Transverse colon (tissue), 4 donors: ENCODE measurements around the gene ASPM. TPM values are rescaled to one million over a fixed set of nuclear protein-coding genes. Genes with fewer than 3 reads are reported as not detected.

Experiments
- DNase-seq: peaks from one replicate; pipeline ENCODE4 v3.0.0-alpha.2; 2019
- H3K27ac ChIP-seq, 4 donors: fragments of 200-600 bp; sonication (generic); 2 replicates each; pipeline ENCODE4 v1.5.1; 2016 to 2018; ENCODE audit warnings: inconsistent platforms in 4 of 4
- H3K27me3 ChIP-seq: fragments of 200-600 bp; sonication (generic); 2 replicates; pipeline ENCODE4 v1.5.1; 2017; ENCODE audit warnings: inconsistent platforms
- H3K36me3 ChIP-seq, 4 donors: fragments of 200-600 bp; sonication (generic); 2 replicates each; pipeline ENCODE4 v1.5.1; 2017 to 2019; ENCODE audit warnings: inconsistent platforms in 4 of 4
- H3K4me1 ChIP-seq, 4 donors: fragments of 200-600 bp; sonication (generic); 2 replicates each; pipeline ENCODE4 v1.5.1; 2017 to 2020; ENCODE audit warnings: inconsistent platforms in 4 of 4
- H3K4me3 ChIP-seq, 4 donors: fragments of 200-600 bp; sonication (generic); 1 replicate in 1 of 4; 2 replicates in 3 of 4; pipeline versions ENCODE4 v1.5.1 to v1.6.1; 2017 to 2019; ENCODE audit warnings: inconsistent platforms in 4 of 4
- H3K9me3 ChIP-seq, 2 donors: fragments of 200-600 bp; sonication (generic); 2 replicates each; pipeline ENCODE4 v1.5.1; 2017 to 2019; ENCODE audit warnings: inconsistent platforms in 2 of 2
- EP300 ChIP-seq: sonication (generic); formaldehyde crosslinking; IDR thresholded peaks from one replicate; pipeline ENCODE4 v1.6.1; 2017; ENCODE audit warnings: antibody characterized with exemption, low read depth
- POLR2A ChIP-seq: fragments of 450-650 bp; IDR thresholded peaks from one replicate; pipeline ENCODE4 v1.6.1; 2016; ENCODE audit warnings: antibody characterized with exemption, mild to moderate bottlenecking, moderate library complexity
- POLR2AphosphoS5 ChIP-seq, 3 donors: sonication (generic); formaldehyde crosslinking; IDR thresholded peaks; one replicate each; pipeline ENCODE4 v1.6.1; 2016; ENCODE audit warnings: antibody characterized with exemption in 3 of 3
- WGBS, 2 donors: methylation state at CpG; one replicate each; pipeline ENCODE4 v1.1.5; 2018; ENCODE audit warnings: low coverage in 1 of 2; 5-methylcytosine and 5-hydroxymethylcytosine counted together
- in situ Hi-C, 4 donors: fragments of 200-750 bp; cut with MboI; loops; one replicate each; pipeline versions ENCODE4 v1.15.0 to v1.15.1; 2017; ENCODE audit warnings: low sequenced_read_pairs in 3 of 4, low pct_ligation_motif_present in 1 of 4, low pct_unique_long_range_greater_than_20kb in 1 of 4
- intact Hi-C: fragments of 100-400 bp; cut with DNase I; formaldehyde crosslinking; loops from one replicate; pipeline ENCODE4 v1.15.1; 2023; ENCODE audit warnings: low total_unique reads
- total RNA-seq, 4 donors: library from RNA; depleted of rRNA; stranded (reverse); fragments of >200 nt; gene quantifications; one replicate each; pipeline ENCODE4 v1.1.0, GENCODE V29; 2016
- TF ChIP-seq, protein P1 (sequence below), 5 experiments: fragments of 200-600 bp in 3 of 5; fragments of 450-650 bp in 2 of 5; sonication (generic) in 3 of 5; IDR thresholded peaks; 1 replicate in 2 of 5; 2 replicates in 3 of 5; pipeline ENCODE4 v1.5.1; 2016 to 2017; ENCODE audit warnings: antibody characterized with exemption in 5 of 5, inconsistent platforms in 3 of 5, mild to moderate bottlenecking in 2 of 5, moderate library complexity in 1 of 5

Gene ASPM
- total RNA-seq, 4 donors from 2014 or later: 0.37 to 13.9 (median 2.5) TPM

DNA sequence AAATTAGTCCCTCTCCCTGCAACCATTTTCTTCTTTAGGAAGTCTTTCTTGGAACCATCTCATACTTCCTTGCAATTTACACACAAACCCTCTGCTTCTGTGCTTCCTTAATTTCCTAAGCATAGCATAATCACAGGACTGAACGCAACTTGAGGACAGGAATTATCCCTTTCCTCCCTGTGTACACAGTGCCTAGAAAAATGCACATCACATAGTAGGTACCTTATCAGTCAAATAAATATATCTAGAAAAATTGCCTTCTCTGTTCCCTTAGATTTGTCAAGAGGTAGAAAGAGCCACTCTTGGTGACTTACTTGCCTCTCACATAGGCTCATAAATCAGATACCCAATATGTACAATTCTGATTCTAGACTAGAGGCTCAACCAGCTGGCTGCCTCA, 4.9 kb downstream of the ASPM start:
- no peak overlapping the region for H3K4me3 ChIP-seq
- intact Hi-C loops: no loop called here
- no peak overlapping the region for H3K27ac ChIP-seq
- in situ Hi-C loops: no loop called here
- H3K4me1 ChIP-seq: peaks cover 0 to 18% (median 11%) of the 10 kb centered on the region in 4 donors
- no peak for DNase-seq
- TF ChIP-seq, protein P1, sequence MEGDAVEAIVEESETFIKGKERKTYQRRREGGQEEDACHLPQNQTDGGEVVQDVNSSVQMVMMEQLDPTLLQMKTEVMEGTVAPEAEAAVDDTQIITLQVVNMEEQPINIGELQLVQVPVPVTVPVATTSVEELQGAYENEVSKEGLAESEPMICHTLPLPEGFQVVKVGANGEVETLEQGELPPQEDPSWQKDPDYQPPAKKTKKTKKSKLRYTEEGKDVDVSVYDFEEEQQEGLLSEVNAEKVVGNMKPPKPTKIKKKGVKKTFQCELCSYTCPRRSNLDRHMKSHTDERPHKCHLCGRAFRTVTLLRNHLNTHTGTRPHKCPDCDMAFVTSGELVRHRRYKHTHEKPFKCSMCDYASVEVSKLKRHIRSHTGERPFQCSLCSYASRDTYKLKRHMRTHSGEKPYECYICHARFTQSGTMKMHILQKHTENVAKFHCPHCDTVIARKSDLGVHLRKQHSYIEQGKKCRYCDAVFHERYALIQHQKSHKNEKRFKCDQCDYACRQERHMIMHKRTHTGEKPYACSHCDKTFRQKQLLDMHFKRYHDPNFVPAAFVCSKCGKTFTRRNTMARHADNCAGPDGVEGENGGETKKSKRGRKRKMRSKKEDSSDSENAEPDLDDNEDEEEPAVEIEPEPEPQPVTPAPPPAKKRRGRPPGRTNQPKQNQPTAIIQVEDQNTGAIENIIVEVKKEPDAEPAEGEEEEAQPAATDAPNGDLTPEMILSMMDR (IDR thresholded peaks at IDR 0.05): no peak
- TF ChIP-seq POLR2A (no peak), EP300 (no peak)
- WGBS, 2 donors: 73 to 100% methylated on average over 1 of the region's 1 CpG
- H3K36me3 ChIP-seq: no peaks in the 10 kb centered on the region
- no peaks in the 10 kb centered on the region for H3K9me3 ChIP-seq
- H3K27me3 ChIP-seq: peaks cover 11% of the 10 kb centered on the region

DNA sequence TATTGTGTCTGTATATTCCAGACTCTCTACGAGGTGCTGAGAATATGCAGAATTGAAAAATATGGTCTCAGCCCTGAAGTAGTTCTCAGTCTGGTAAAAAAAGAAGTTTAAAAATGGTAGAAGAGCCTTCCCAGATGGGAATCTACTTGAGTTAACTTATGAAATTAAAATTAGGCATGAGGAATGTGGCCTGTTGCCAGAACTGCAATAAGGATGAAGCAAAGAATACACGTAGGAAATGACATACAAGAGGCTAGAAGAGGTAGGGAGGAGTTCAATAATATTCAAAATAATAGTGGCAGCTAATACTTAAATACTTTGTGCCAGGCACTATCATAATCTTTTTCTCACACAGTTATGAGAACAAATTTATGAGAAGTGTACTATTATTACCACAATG, 6.3 kb downstream of the ASPM start:
- intact Hi-C loops (no loop called here), in situ Hi-C loops (no loop called here)
- no peak for DNase-seq
- 58 to 75% methylated on average over 2 of the region's 2 CpGs for WGBS, 2 donors
- Histone ChIP-seq H3K36me3 (no peaks in the 10 kb centered on the region), H3K4me3 (no peak overlapping the region), H3K9me3 (no peaks in the 10 kb centered on the region), H3K27me3 (peaks cover 7% of the 10 kb centered on the region), H3K27ac (no peak overlapping the region), H3K4me1 (peaks cover 0 to 7% (median 2%) of the 10 kb centered on the region in 4 donors)
- TF ChIP-seq POLR2A: no peak
- no peak for TF ChIP-seq EP300
- TF ChIP-seq, protein P1 (IDR thresholded peaks at IDR 0.05): no peak
- TF ChIP-seq POLR2AphosphoS5 (IDR thresholded peaks at IDR 0.05): no peak

DNA sequence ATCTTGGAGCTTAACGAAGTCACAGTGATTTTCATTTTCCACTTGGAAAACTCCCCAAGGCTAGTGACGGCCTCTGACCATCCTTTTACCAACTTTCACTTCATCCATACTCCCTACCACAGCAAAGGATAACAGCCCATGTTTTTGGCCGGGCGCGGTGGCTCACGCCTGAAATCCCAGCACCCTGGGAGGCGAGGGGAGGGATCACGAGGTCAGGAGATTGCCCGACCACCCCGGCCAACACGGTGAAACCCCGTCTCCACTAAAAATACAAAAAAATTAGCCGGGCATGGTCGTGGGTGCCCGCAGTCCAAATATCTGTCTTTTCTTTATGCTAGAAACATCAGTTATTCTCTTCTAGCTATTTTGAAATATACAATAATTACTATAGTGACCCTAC, 7.3 kb downstream of the ASPM start:
- TF ChIP-seq, protein P1 (IDR thresholded peaks at IDR 0.05): no peak
- TF ChIP-seq POLR2A (no peak), POLR2AphosphoS5 (IDR thresholded peaks at IDR 0.05) (no peak), EP300 (no peak)
- Histone ChIP-seq H3K27me3 (no peaks in the 10 kb centered on the region), H3K9me3 (no peaks in the 10 kb centered on the region), H3K36me3 (no peaks in the 10 kb centered on the region), H3K27ac (no peak overlapping the region), H3K4me1 (no peaks in the 10 kb centered on the region), H3K4me3 (no peak overlapping the region)
- in situ Hi-C loops (no loop called here), intact Hi-C loops (no loop called here)
- 91 to 97% methylated on average over 5 to 15 of the region's 15 CpGs for WGBS, 2 donors
- no peak for DNase-seq

DNA sequence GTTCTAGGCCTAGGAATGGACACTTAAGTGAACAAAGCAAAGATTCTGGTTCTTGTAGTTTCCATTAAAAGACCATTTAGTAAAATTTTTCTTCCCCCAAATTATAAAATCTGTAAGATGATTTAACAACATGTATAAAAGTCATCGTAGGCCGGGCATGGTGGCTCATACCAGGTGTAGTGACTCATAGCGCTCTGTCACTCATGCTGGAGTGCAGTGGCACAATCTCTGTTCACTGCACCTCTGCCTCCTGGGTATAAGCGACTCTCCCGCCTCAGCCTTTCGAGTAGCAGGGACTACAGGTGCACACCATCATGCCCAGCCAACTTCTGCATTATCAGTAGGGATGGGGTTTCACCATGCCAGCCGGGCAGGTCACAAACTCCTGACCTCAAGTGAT, 9.1 kb downstream of the ASPM start:
- Histone ChIP-seq H3K27ac (no peak overlapping the region), H3K27me3 (no peaks in the 10 kb centered on the region), H3K36me3 (no peaks in the 10 kb centered on the region), H3K9me3 (no peaks in the 10 kb centered on the region), H3K4me3 (no peak overlapping the region), H3K4me1 (no peaks in the 10 kb centered on the region)
- no peak for TF ChIP-seq POLR2AphosphoS5 (IDR thresholded peaks at IDR 0.05)
- TF ChIP-seq, protein P1 (IDR thresholded peaks at IDR 0.05): no peak
- TF ChIP-seq POLR2A: no peak
- no peak for TF ChIP-seq EP300
- DNase-seq: no peak
- intact Hi-C loops: no loop called here
- 45 to 78% methylated on average over 2 to 7 of the region's 7 CpGs for WGBS, 2 donors
- in situ Hi-C loops: no loop called here
